Testis (tissue), 3 donors: Measurements from ENCODE around the gene VPS25. TPM values are rescaled to one million over a fixed set of nuclear protein-coding genes. Genes with fewer than 3 reads are reported as not detected.

Experiments
- DNase-seq: peaks from one replicate; pipeline ENCODE4 v3.0.0-alpha.2; 2019
- H3K27ac ChIP-seq, 2 donors: fragments of 200-600 bp; sonication (generic); one replicate each; pipeline ENCODE4 v1.5.1; 2019
- H3K27me3 ChIP-seq: fragments of 200-600 bp; sonication (generic); one replicate; pipeline ENCODE4 v1.5.1; 2019
- H3K36me3 ChIP-seq: fragments of 200-600 bp; sonication (generic); one replicate; pipeline ENCODE4 v1.5.1; 2017; ENCODE audit warnings: low read depth; ENCODE audit errors: missing control alignments
- H3K4me1 ChIP-seq: fragments of 200-600 bp; sonication (generic); one replicate; pipeline ENCODE4 v1.5.1; 2019
- H3K4me3 ChIP-seq, 2 donors: fragments of 200-600 bp; sonication (generic); one replicate each; pipeline ENCODE4 v1.5.1; 2017 to 2019
- H3K9me3 ChIP-seq: fragments of 200-600 bp; sonication (generic); one replicate; pipeline ENCODE4 v1.5.1; 2017
- CTCF ChIP-seq, 3 experiments: fragments of 450-650 bp in 2 of 3; fragments of 200-600 bp in 1 of 3; sonication (generic) in 1 of 3; IDR thresholded peaks; one replicate each; pipeline ENCODE4 v1.5.1; 2016 to 2019; ENCODE audit warnings: antibody characterized with exemption in 3 of 3, mild to moderate bottlenecking in 2 of 3, moderate library complexity in 1 of 3
- POLR2A ChIP-seq: fragments of 450-650 bp; IDR thresholded peaks from one replicate; pipeline ENCODE4 v1.6.1; 2017; ENCODE audit warnings: antibody characterized with exemption, mild to moderate bottlenecking, moderate library complexity
- WGBS, 2 donors: methylation state at CpG; one replicate each; pipeline ENCODE4 v1.1.5; 2018; 5-methylcytosine and 5-hydroxymethylcytosine counted together
- intact Hi-C: fragments of 100-400 bp; cut with DNase I; formaldehyde crosslinking; loops from one replicate; pipeline ENCODE4 v1.15.1; 2023; ENCODE audit warnings: low total_unique reads
- polyA plus RNA-seq: library from polyadenylated mRNA; stranded (reverse); fragments of 350-450 nt; fragmentation: Illumina TruSeq; extraction: RNeasy Lipid Tissue Mini Kit (QIAGEN cat#74804); gene quantifications from one replicate; pipeline ENCODE4 v1.2.3, GENCODE V29; 2014; ENCODE audit warnings: low read depth, low replicate concordance; ENCODE audit not compliant: insufficient read depth
- total RNA-seq, 2 donors: library from RNA; depleted of rRNA; stranded (reverse); fragments of >200 nt; gene quantifications; one replicate each; pipeline ENCODE4 v1.2.3, GENCODE V29; 2016

Gene VPS25
- total and polyA plus RNA-seq, 3 donors from 2014 or later, result 48.3 to 64.1 (median 51.8) TPM

DNA sequence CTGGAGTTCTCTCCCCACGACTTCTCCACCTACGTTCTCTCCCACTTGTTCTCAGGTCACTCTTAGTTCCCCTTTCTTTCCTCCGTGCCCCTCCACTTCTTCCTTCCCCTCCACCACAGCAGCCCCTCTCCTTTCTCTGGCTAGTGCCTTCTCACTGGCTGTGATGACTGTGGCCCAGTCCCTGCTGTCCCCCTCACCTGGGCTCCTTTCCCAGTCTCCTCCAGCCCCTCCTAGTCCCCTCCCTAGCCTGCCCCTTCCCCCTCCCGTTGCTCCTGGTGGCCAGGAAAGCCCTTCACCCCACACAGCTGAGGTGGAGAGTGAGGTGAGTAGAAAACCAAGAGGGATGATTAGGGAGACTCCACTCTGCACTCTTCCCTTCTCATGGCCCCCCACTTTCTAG, 21.8 kb downstream of the VPS25 start:
- H3K4me3 ChIP-seq, result no peak overlapping the region
- no peaks in the 10 kb centered on the region for H3K27me3 ChIP-seq
- intact Hi-C loops, result no loop called here
- peaks cover 11% of the 10 kb centered on the region for H3K4me1 ChIP-seq
- no peaks in the 10 kb centered on the region for H3K9me3 ChIP-seq
- no peak for DNase-seq
- H3K36me3 ChIP-seq, result no peaks in the 10 kb centered on the region
- WGBS, 2 donors, result 75 to 77% methylated on average over 4 of the region's 4 CpGs
- no peak for TF ChIP-seq POLR2A
- no peak for TF ChIP-seq CTCF (IDR thresholded peaks at IDR 0.05)
- H3K27ac ChIP-seq, result no peak overlapping the region

- Histone ChIP-seq H3K27ac (no peak overlapping the region), H3K4me1 (peaks cover 11% of the 10 kb centered on the region), H3K9me3 (no peaks in the 10 kb centered on the region), H3K27me3 (no peaks in the 10 kb centered on the region), H3K4me3 (no peak overlapping the region), H3K36me3 (no peaks in the 10 kb centered on the region)
- TF ChIP-seq POLR2A (no peak), CTCF (IDR thresholded peaks at IDR 0.05) (no peak)
- DNase-seq, result no peak
- WGBS, 2 donors, result 83 to 87% methylated on average over 10 of the region's 10 CpGs
- intact Hi-C loops, result no loop called here
Observed at GRCh38 chr17:42795465-42795864, 22.2 kb downstream of the VPS25 start.

- intact Hi-C loops, result no loop called here
- H3K4me1 ChIP-seq, result peaks cover 11% of the 10 kb centered on the region
- H3K27me3 ChIP-seq, result no peaks in the 10 kb centered on the region
- H3K36me3 ChIP-seq, result no peaks in the 10 kb centered on the region
- no peak overlapping the region for H3K4me3 ChIP-seq
- 92 to 94% methylated on average over 18 of the region's 18 CpGs for WGBS, 2 donors
- no peak for DNase-seq
- TF ChIP-seq POLR2A (no peak), CTCF (IDR thresholded peaks at IDR 0.05) (no peak)
- no peak overlapping the region for H3K27ac ChIP-seq
- no peaks in the 10 kb centered on the region for H3K9me3 ChIP-seq
Observed at GRCh38 chr17:42796066-42796758, 23.0 kb downstream of the VPS25 start.

DNA sequence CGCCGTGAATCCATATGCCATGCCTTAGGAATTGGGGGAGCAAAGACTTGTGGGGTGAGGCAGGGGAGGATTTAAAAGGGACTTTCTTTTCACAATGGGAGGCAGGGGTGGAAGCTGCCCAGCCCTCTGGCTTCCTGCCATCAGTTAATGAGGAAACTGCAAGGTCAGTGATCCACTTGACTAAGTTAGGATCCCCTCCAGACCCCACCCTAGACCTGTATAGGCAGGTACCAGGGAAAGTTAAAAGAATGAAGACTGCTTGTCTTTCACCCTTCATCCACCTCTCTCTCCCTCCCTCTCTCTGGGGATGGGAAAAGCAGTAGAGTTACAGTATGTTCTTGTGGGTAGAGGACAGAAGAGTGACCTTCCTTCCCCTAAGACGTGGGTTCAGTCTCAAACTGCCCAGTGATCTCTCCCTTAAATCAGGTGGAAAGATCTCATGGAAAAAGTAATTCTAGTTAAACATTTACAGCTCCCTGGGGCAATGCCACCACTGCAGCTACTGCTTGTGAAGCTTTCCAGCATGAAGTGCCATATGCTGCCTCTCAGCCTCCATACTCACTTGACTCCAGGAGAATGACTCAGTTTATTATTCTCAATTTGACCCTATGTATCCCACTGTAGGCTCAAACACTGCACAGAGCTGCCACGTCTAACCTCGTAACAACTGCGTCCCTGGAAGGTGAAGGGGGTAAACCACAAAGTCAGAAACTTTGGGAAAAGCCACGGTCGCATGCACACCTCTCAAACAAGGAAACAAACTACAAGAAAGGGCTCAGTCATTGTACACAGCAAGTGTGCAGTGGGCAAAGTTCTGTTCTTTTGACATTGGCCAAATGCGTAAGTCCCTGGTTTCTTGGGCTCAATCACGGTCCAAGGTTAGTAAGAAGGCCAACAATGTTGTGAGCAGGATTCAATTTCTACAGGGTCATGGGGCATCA, 24.1 kb downstream of the VPS25 start:
- H3K36me3 ChIP-seq, result no peaks in the 10 kb centered on the region
- TF ChIP-seq CTCF (IDR thresholded peaks at IDR 0.05) (no peak), POLR2A (no peak)
- peaks cover 17% of the 10 kb centered on the region for H3K4me1 ChIP-seq
- no peaks in the 10 kb centered on the region for H3K9me3 ChIP-seq
- no peaks in the 10 kb centered on the region for H3K27me3 ChIP-seq
- WGBS, 2 donors, result 78 to 82% methylated on average over 10 of the region's 10 CpGs
- peak overlapping the region in 1 of 2 donors; percentile 19 for H3K27ac ChIP-seq
- DNase-seq, result no peak
- peak overlapping the region in 1 of 2 donors; percentile 81 for H3K4me3 ChIP-seq
- intact Hi-C loops, result no loop called here
